B cell (primary cell): ENCODE data around the gene DMRTA1. TPM values are rescaled to one million over a fixed set of nuclear protein-coding genes. Genes with fewer than 3 reads are reported as not detected.
"Not testable (repeated sequence)": the region's sequence is repeated elsewhere in the genome, so short reads cannot be mapped to it uniquely, and the experiment has no call there.

Experiments used
- ATAC-seq: fragments of 200-7000 bp; cut with Tn5 transposase; one replicate; pipeline ENCODE4 v1.10.0; 2021; ENCODE audit warnings: low read depth, mild to moderate bottlenecking, moderate number of reproducible peaks, moderate library complexity
- CTCF ChIA-PET: fragments of 350-600 bp; sonication (Branson Sonifier 250); formaldehyde crosslinking; loops from one replicate; lab custom pipeline; 2021; ENCODE audit warnings: antibody characterized with exemption, inconsistent platforms; lab: Charles Lee
- POLR2A ChIA-PET: fragments of 350-600 bp; sonication (Branson Sonifier 250); formaldehyde crosslinking; loops from one replicate; lab custom pipeline; 2021; ENCODE audit warnings: antibody characterized with exemption; lab: Charles Lee
- DNase-seq: peaks from one replicate; pipeline ENCODE4 v3.0.0; 2013
- H2AFZ ChIP-seq: 2 replicates; pipeline ENCODE4 v1.6.1; 2012; ENCODE audit warnings: mild to moderate bottlenecking, low read depth, low read length; ENCODE audit not compliant: insufficient read depth, poor library complexity, severe bottlenecking
- H3K27ac ChIP-seq, 2 donors: 1 replicate in 1 of 2; 2 replicates in 1 of 2; pipeline ENCODE4 v1.5.1; 2012 to 2013; ENCODE audit warnings: low read length in 2 of 2, mild to moderate bottlenecking in 2 of 2, moderate library complexity in 1 of 2
- H3K27me3 ChIP-seq, 4 experiments: fragments of 200-600 bp in 1 of 4; sonication (generic) in 1 of 4; replicated peaks in 1 of 4; 1 replicate in 2 of 4; 2 replicates in 2 of 4; pipeline versions ENCODE4 v1.6.1 to v1.7.0; 2013 to 2016; ENCODE audit warnings: low read length in 3 of 4, mild to moderate bottlenecking in 2 of 4, mixed read lengths in 1 of 4, moderate library complexity in 1 of 4; ENCODE audit not compliant: insufficient read depth in 4 of 4, control insufficient read depth in 3 of 4; ENCODE audit errors: control extremely low read depth in 1 of 4
- H3K36me3 ChIP-seq, 2 experiments: replicated peaks in 1 of 2; 1 replicate in 1 of 2; 2 replicates in 1 of 2; pipeline versions ENCODE4 v1.6.1 to v1.7.1; 2013; ENCODE audit warnings: low read length in 1 of 2; ENCODE audit not compliant: insufficient read depth in 2 of 2, control insufficient read depth in 1 of 2; ENCODE audit errors: control extremely low read depth in 1 of 2, extremely low read depth in 1 of 2
- H3K4me1 ChIP-seq, 2 donors: fragments of 200-600 bp in 1 of 2; sonication (generic) in 1 of 2; 1 replicate in 1 of 2; 2 replicates in 1 of 2; pipeline versions ENCODE4 v1.5.1 to v1.6.1; 2013 to 2017; ENCODE audit warnings: low read length in 2 of 2; ENCODE audit not compliant: control insufficient read depth in 2 of 2, insufficient read depth in 2 of 2
- H3K4me2 ChIP-seq: replicated peaks from 2 replicates; pipeline ENCODE3; 2012; ENCODE audit warnings: mild to moderate bottlenecking, low read depth, low read length; ENCODE audit not compliant: poor library complexity, severe bottlenecking
- H3K4me3 ChIP-seq, 5 experiments: fragments of 200-600 bp in 1 of 5; sonication (generic) in 1 of 5; 1 replicate in 3 of 5; 2 replicates in 2 of 5; pipeline versions ENCODE4 v1.5.1 to v1.7.0; 2011 to 2016; ENCODE audit warnings: low read length in 4 of 5, mild to moderate bottlenecking in 4 of 5, low read depth in 2 of 5, control low read depth in 1 of 5, moderate library complexity in 1 of 5; ENCODE audit not compliant: insufficient read depth in 1 of 5; ENCODE audit errors: control extremely low read depth in 1 of 5, extremely low read depth in 1 of 5
- H3K79me2 ChIP-seq: fragments of 200-600 bp; sonication (generic); one replicate; pipeline ENCODE4 v1.6.0; 2016; ENCODE audit warnings: low read length; ENCODE audit not compliant: control insufficient read depth, insufficient read depth
- H3K9ac ChIP-seq: fragments of 200-600 bp; sonication (generic); 2 replicates; pipeline ENCODE4 v1.6.1; 2017; ENCODE audit warnings: mild to moderate bottlenecking, low read length, moderate library complexity
- H3K9me3 ChIP-seq, 3 donors: one replicate each; pipeline versions ENCODE4 v1.6.1 to v1.7.1; 2013; ENCODE audit warnings: low read length in 2 of 3; ENCODE audit not compliant: control insufficient read depth in 2 of 3, insufficient read depth in 1 of 3; ENCODE audit errors: control extremely low read depth in 1 of 3
- H4K20me1 ChIP-seq: 2 replicates; pipeline ENCODE4 v1.6.0; 2012; ENCODE audit warnings: mild to moderate bottlenecking, low read length; ENCODE audit not compliant: insufficient read depth, control insufficient read depth, poor library complexity, severe bottlenecking
- H3K27ac Mint-ChIP-seq: one replicate; pipeline ENCODE4 v1.8.0; 2021; ENCODE audit warnings: mixed read lengths
- H3K27me3 Mint-ChIP-seq: one replicate; pipeline ENCODE4 v1.8.0; 2021; ENCODE audit warnings: mixed read lengths
- H3K4me1 Mint-ChIP-seq: one replicate; pipeline ENCODE4 v1.8.0; 2021; ENCODE audit warnings: mixed read lengths
- H3K4me3 Mint-ChIP-seq: one replicate; pipeline ENCODE4 v1.8.0; 2021; ENCODE audit warnings: mixed read lengths
- H3K9me3 Mint-ChIP-seq: one replicate; pipeline ENCODE4 v1.8.0; 2022; ENCODE audit warnings: mixed read lengths; ENCODE audit not compliant: insufficient read depth
- EZH2 ChIP-seq: IDR thresholded peaks from 2 replicates; pipeline ENCODE4 v1.6.1; 2012; ENCODE audit warnings: borderline replicate concordance, low read depth, mild to moderate bottlenecking, moderate library complexity, low read length; ENCODE audit not compliant: insufficient read depth, poor library complexity, severe bottlenecking
- WGBS: methylation state at CpG from one replicate; pipeline ENCODE4 v1.1.5; 2013; ENCODE audit warnings: missing lambda C conversion rate; ENCODE audit not compliant: insufficient coverage; 5-methylcytosine and 5-hydroxymethylcytosine counted together
- intact Hi-C: fragments of 100-400 bp; cut with micrococcal nuclease; formaldehyde crosslinking; loops from one replicate; pipeline ENCODE4 v1.10.0; 2022
- polyA plus RNA-seq: library from polyadenylated mRNA; depleted of rRNA; stranded (reverse); fragments of >200 nt; gene quantifications from 2 replicates; pipeline ENCODE4 v1.2.3, GENCODE V29; 2012
- total RNA-seq, 2 donors: library from RNA; stranded (reverse); fragments of 120-200 nt in 1 of 2; gene quantifications; 1 replicate in 1 of 2; 2 replicates in 1 of 2; pipeline versions ENCODE4 v1.2.3 to v1.2.4, GENCODE V29; 2013 to 2022
- TF ChIP-seq, protein P1 (sequence below): fragments of 200-600 bp; IDR thresholded peaks from one replicate; pipeline ENCODE4 v1.8.0; 2022; ENCODE audit warnings: antibody characterized with exemption, mild to moderate bottlenecking

Gene DMRTA1
- total and polyA plus RNA-seq, 2 donors (not counting 1 experiment from before 2014, with no cell fraction given), result not detected

DNA sequence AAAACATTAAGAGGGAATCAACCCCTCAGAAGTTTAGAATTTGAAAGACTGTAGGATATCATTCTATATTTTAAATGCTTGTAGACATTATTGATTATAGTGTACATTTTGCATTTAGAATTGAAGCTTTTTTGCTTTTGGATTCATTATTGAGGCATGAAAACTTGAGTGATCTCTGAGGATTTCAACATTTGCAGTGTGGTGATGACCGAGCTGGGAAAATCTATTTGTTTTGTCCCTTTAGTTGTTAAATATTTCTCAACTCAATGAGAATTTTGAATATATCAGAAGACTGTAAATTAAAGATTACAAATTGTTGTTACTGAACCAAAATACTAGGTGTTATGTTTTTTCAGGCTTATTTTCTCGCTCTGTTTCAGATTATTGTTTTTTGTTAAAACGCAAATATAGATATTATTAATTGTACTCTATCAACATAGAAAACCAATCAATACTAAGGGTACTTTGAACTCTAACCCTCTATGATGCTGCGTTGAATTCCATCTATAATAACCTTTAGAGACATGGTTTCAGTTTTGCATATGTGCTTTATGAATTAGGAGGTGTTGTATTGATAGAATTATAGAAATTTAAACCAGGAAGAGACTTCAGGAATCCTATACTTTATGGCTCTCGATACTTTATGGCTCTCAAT lies 19.3 kb upstream of the DMRTA1 start:
- ChIA-PET CTCF (no interaction called here), POLR2A (no interaction called here)
- DNase-seq (no peak), ATAC-seq (no peak)
- intact Hi-C loops, result no loop called here
- Mint-ChIP-seq H3K27me3 (peaks cover 10% of the 10 kb centered on the region), H3K4me1 (no peaks in the 10 kb centered on the region), H3K9me3 (no peaks in the 10 kb centered on the region), H3K27ac (no peak overlapping the region), H3K4me3 (no peak overlapping the region)
- no CpG with 5 or more reads among the region's 5 CpGs for WGBS
- no peak overlapping the region for H3K4me2 ChIP-seq
- peaks cover 0 to 4% (median 2%) of the 10 kb centered on the region in 4 experiments for H3K27me3 ChIP-seq
- H3K36me3 ChIP-seq, result no peaks in the 10 kb centered on the region
- no peak overlapping the region for H2AFZ ChIP-seq
- no peaks in the 10 kb centered on the region for H3K79me2 ChIP-seq
- no peak overlapping the region for H3K9ac ChIP-seq
- no peak overlapping the region for H3K4me3 ChIP-seq
- H3K4me1 ChIP-seq, result no peaks in the 10 kb centered on the region
- H4K20me1 ChIP-seq, result no peaks in the 10 kb centered on the region
- no peaks in the 10 kb centered on the region for H3K9me3 ChIP-seq
- no peak overlapping the region for H3K27ac ChIP-seq
- TF ChIP-seq EZH2, result no peak
- TF ChIP-seq, protein P1, sequence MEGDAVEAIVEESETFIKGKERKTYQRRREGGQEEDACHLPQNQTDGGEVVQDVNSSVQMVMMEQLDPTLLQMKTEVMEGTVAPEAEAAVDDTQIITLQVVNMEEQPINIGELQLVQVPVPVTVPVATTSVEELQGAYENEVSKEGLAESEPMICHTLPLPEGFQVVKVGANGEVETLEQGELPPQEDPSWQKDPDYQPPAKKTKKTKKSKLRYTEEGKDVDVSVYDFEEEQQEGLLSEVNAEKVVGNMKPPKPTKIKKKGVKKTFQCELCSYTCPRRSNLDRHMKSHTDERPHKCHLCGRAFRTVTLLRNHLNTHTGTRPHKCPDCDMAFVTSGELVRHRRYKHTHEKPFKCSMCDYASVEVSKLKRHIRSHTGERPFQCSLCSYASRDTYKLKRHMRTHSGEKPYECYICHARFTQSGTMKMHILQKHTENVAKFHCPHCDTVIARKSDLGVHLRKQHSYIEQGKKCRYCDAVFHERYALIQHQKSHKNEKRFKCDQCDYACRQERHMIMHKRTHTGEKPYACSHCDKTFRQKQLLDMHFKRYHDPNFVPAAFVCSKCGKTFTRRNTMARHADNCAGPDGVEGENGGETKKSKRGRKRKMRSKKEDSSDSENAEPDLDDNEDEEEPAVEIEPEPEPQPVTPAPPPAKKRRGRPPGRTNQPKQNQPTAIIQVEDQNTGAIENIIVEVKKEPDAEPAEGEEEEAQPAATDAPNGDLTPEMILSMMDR, result no peak

DNA sequence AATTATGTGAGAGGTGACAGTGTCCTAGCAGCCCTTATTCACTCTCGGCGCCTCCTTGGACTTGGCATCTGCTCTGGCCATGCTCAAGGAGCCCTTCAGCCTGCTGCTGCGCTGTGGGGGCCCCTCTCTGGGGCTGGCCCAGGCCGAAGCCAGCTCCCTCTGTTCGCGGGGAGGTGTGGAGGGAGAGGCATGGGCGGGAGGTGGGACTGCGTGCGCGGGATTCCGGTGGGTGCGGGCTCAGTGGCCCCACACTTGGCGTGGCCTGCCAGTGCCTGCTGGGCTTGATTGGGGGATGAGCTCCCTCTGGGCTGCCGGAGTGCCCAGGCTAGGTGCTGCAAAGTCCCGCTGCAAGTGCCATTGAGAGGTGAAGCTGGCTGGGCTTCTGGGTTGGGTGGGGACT lies 12.9 kb upstream of the DMRTA1 start:
- Mint-ChIP-seq H3K9me3 (no peaks in the 10 kb centered on the region), H3K27ac (no peak overlapping the region), H3K27me3 (peaks cover 8% of the 10 kb centered on the region), H3K4me1 (no peaks in the 10 kb centered on the region), H3K4me3 (no peak overlapping the region)
- Histone ChIP-seq H3K79me2 (no peaks in the 10 kb centered on the region), H3K27ac (no peak overlapping the region), H4K20me1 (no peaks in the 10 kb centered on the region), H3K4me1 (no peaks in the 10 kb centered on the region), H3K9ac (no peak overlapping the region), H3K27me3 (no peaks in the 10 kb centered on the region), H3K4me2 (no peak overlapping the region), H3K9me3 (no peaks in the 10 kb centered on the region), H3K4me3 (no peak overlapping the region), H2AFZ (no peak overlapping the region), H3K36me3 (no peaks in the 10 kb centered on the region)
- ChIA-PET POLR2A (no interaction called here), CTCF (no interaction called here)
- intact Hi-C loops, result no loop called here
- no peak for DNase-seq
- TF ChIP-seq, protein P1, result no peak
- no peak for TF ChIP-seq EZH2
- WGBS, result 90% methylated on average over 15 of the region's 15 CpGs
- ATAC-seq, result no peak

DNA sequence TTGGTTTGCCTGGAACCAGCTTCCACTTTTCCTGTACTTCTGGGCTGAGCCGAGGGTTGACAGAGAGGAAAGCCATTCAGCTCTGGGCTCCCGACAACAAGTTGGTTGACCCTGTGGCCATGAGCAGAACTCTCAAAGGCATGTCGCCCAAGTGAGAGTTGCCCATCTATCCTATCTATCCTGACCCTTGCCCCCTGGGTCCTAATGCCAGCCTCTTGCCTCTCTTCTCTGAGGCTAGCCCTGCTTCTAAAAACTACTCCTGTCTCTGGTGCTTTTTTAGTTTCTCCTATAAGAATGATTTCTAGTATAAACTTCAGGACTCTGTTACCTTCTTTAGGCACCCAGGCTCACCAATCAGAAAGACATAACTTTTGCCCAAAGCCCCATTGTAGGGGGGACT lies 11.4 kb upstream of the DMRTA1 start:
- H3K36me3 ChIP-seq, H3K79me2 ChIP-seq, H3K9me3 Mint-ChIP-seq, H3K27me3 Mint-ChIP-seq, H3K4me1 Mint-ChIP-seq, ATAC-seq, H3K4me1 ChIP-seq, POLR2A ChIA-PET, DNase-seq, H3K4me3 ChIP-seq, H3K27me3 ChIP-seq, H3K9me3 ChIP-seq, H3K9ac ChIP-seq, intact Hi-C loops, CTCF ChIA-PET, H2AFZ ChIP-seq, H3K27ac Mint-ChIP-seq, H3K4me3 Mint-ChIP-seq, H3K4me2 ChIP-seq, H3K27ac ChIP-seq, H4K20me1 ChIP-seq: not testable (repeated sequence)
- WGBS, result 81% methylated on average over 3 of the region's 3 CpGs
